GM13977 (cell line): Measurements from ENCODE around the gene LDLRAD3.

Experiments used
- DNase-seq: peaks from one replicate; pipeline ENCODE4 v3.0.0; 2012; ENCODE audit warnings: low spot score
- CTCF ChIP-seq: IDR thresholded peaks from 2 replicates; pipeline ENCODE4 v1.5.1; 2012; ENCODE audit warnings: mild to moderate bottlenecking, control low read depth; ENCODE audit not compliant: insufficient read depth; ENCODE audit errors: extremely low read depth, missing control alignments
- in situ Hi-C: fragments of 300-500 bp; cut with MboI; formaldehyde crosslinking; loops from one replicate; pipeline ENCODE4 v1.12.0; 2022; ENCODE audit warnings: low sequenced_read_pairs, low pct_unique_long_range_greater_than_20kb, mixed read lengths, inconsistent platforms; ENCODE audit not compliant: unreplicated experiment

Gene LDLRAD3

DNA sequence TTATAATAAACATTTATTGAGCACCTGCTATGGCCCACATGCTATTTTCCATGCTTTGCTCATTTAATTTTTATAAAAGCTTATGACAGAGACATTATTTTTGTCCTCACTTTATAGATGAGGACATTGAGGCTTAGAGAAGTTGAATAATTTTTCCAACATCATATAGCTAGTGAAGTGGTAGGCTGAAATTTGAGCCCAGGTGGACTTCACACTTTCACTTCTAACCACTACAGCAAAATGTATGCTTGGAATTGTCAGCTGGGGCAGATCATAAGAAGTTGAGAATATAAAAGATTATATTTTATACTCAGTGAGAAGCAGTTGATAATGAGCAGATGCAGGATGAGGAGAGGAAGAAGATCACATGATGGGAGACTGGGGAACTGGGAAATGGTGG is 146.1 kb downstream of the LDLRAD3 start:
- TF ChIP-seq CTCF = no peak
- DNase-seq = no peak
- in situ Hi-C loops = no loop called here

- no peak for TF ChIP-seq CTCF
- in situ Hi-C loops = no loop called here
- no peak for DNase-seq
These were observed 146.7 kb downstream of the LDLRAD3 start for GRCh38 chr11:36090356-36091109.

DNA sequence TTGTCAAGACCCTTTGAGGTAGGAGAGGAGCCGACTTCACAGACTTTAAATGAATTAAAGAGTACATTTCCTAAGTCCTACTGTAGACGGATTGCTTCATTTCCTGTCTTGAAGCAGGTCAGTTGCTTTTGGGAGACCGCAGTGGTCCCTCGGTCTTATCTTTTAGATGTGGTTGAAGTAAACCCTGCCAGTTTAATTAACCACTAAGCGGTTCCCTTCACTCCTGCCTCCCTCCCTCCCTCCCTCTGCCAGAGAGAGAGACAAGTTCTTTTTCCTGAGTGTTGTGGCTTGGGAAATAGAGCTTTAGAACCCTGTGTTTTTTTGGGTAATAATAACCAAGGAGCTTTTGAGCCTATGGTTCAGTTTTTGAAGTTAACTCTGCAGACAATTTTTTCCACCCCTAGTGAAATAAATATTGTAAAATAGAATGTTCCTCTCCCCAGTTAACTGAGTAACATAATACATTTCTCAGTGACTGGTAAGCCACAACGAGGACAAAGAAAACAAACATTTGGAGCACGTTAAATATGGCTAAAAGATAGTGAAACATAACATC is 147.5 kb downstream of the LDLRAD3 start:
- TF ChIP-seq CTCF = no peak
- in situ Hi-C loops = no loop called here
- DNase-seq = no peak

DNA sequence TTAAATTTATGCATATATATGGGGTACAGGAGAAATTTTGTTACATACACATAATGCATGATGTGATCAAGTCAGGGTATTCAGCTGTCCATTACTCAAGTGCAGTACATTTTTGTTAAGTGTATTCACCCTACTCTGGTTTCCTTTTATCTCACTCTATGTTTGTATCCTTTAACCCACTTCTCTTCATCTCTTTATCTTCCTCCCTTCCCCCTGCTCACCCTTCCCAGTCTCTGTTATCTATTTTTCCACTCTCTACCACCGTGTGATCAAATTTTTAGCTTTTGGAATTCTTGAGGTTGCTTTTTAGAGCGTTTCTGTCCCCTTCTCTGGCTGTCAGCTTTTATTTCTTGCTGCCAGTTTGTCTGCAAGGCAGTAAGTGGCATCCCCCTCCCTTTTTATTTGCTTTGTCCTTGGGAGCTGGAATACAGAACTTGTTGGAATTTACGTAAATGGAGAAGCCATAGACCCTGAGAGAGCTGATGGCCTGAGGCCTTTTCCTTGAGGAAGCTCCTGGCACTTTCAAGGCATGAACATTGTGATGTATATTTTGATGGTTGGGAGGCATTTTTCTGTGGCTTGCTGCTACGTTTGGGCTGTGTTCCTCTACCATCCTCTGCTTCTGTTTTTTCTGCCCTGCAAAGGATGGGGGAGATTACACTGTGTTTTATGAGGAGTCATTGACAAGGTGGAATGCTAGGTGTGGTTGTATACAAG is 148.6 kb downstream of the LDLRAD3 start:
- no peak for TF ChIP-seq CTCF
- DNase-seq = no peak
- in situ Hi-C loops = no loop called here

DNA sequence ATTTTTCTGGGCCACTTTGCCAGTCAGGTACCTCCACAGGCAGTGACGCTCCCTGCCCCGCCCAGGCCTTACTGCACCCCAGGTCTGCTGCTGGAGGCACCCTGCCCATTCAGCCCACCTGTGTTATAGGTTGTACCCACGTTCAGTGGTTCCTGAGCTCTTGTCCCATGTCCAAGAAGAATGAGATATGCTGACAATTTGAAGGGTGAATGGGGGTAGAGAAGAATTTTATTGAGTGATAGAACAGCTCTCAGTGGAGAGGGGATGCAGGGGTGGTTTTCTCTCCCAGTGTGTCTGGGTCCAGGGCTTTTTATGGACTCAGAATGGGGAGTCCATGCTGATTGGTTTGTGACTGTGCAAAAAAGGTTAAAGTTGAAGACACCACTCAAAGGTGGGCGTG is 149.7 kb downstream of the LDLRAD3 start:
- in situ Hi-C loops = no loop called here
- TF ChIP-seq CTCF = no peak
- no peak for DNase-seq

DNA sequence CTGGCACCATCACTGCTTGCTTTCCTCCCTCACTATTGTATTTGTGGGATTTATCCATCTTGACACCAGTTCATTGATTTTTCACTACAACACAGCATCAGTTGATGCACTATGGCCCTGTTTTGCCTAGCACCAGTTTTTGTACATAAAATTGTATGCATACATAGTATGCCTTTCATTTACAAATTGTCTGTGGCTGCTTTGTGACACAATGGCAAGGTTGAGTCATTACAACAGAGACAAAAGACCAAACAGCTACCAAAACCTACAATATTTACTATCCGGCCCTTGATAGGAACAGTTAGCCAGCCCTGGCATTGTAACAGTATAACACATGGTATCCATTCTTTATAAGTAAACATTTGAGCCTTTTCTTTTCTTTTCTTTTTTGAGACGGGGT is 150.3 kb downstream of the LDLRAD3 start:
- in situ Hi-C loops = no loop called here
- no peak for DNase-seq
- no peak for TF ChIP-seq CTCF
